ENCODE results near the gene PSMC3IP. TPM values are rescaled to one million over a fixed set of nuclear protein-coding genes. Genes with fewer than 3 reads are reported as not detected.
"Not testable (repeated sequence)": the region's sequence is repeated elsewhere in the genome, so short reads cannot be mapped to it uniquely, and the experiment has no call there.

PSMC3IP gene
- total and polyA plus RNA-seq, 4 donors, result 0.58 to 3.0 (median 1.1) TPM

DNA sequence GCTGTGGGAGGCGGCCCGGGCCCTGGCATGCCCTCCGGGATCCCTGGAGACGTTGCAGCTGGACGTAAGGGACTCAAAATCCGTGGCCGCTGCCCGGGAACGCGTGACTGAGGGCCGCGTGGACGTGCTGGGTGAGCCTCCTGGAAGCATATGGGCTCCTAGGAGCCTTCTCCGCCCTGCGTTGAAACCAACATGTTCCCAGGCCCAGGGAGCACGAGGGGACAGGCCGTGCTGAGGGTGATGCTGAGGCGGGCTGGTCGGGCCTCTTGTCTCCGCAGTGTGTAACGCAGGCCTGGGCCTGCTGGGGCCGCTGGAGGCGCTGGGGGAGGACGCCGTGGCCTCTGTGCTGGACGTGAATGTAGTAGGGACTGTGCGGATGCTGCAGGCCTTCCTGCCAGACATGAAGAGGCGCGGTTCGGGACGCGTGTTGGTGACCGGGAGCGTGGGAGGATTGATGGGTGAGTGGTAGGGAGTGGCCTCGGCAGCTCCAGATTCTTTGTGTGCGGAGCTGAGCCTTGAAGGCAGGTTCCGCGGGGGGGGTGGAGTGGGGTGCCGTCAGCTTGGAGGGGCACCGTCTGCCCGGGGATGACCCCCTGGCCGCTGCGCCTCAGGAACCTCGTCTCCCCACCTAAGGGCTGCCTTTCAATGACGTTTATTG, 24.2 kb downstream of the PSMC3IP start (continued):
- TF ChIP-seq HNF4G (IDR thresholded peaks at IDR 0.05), result no peak
- TF ChIP-seq RAD21 (IDR thresholded peaks at IDR 0.05), result no peak
- TF ChIP-seq RXRA (IDR thresholded peaks at IDR 0.05), result no peak
- no peak for TF ChIP-seq FOXA1 (IDR thresholded peaks at IDR 0.05)
- no peak for TF ChIP-seq MAX (IDR thresholded peaks at IDR 0.05)
- TF ChIP-seq YY1 (IDR thresholded peaks at IDR 0.05), result no peak

GRCh38 chr17:42552736-42553135, 24.8 kb downstream of the PSMC3IP start, which contains the start of gene HSD17B1:
Gene HSD17B1 (plus strand): TSS chr17:42552923. CDS start chr17:42552934, 11 bp downstream.
- peak within 1 kb of the TSS in 2 of 3 donors; percentile 71 for H3K4me3 ChIP-seq (ENCODE audit: low read depth in 1 of 3, low read length in 3 of 3)
- not testable (repeated sequence) for DNase-seq (ENCODE audit: low spot score); H3K27me3 ChIP-seq (ENCODE audit: control insufficient read depth in 4 of 4, insufficient read depth in 4 of 4, low read length in 3 of 4); H3K36me3 ChIP-seq (ENCODE audit: control insufficient read depth in 4 of 4, insufficient read depth in 3 of 4, low read depth in 1 of 4, low read length in 3 of 4); H3K9ac ChIP-seq (ENCODE audit: low read depth in 1 of 2, low read length in 2 of 2); H3K9me3 ChIP-seq (ENCODE audit: control insufficient read depth in 4 of 4, low read length in 3 of 4)
- peak within 1 kb of the TSS; percentile 88 to 93 for H3K27ac ChIP-seq (ENCODE audit: low read depth in 1 of 2, low read length in 2 of 2)
- 95% methylated on average over 15 of the region's 15 CpGs for WGBS
- peaks cover 5 to 31% (median 18%) of the 10 kb centered on the region in 4 donors for H3K4me1 ChIP-seq (ENCODE audit: control insufficient read depth in 4 of 4, insufficient read depth in 4 of 4, low read length in 3 of 4)

DNA sequence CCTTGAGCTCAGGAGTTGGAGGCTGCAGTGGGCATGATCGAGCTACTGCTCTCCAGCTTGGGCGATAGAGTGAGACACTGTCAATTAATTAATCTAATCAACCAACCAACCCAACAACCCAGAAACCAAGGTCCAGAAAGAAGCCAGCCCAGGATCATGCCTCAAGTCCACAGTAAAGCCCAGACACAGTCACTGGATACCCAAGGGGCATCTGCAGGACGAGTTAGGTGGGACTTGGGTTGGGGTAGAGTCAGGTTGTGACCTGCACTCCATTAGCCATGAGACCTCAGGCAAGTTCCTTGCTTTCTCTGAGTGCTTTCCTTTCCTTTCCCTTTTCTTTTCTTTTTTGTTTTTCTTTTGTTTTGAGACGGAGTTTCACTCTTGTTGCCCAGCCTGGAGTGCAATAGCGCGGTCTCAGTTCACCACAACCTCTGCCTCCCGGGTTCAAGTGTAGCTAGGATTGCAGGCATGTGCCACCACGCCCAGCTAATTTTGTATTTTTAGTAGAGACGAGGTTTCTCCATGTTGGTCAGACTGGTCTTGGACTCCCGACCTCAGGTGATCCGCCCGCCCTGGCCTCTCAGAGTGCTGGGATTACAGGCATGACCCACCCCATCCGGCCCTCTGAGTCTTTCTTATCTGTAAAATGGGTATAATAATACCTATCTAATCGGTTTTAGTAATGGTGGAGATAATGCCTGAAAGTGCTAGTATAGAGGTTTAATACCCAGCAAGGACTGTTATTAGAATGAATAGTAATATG, 28.4 kb downstream of the PSMC3IP start:
- TF ChIP-seq TAF1 (conservative IDR thresholded peaks at IDR 0.05), result no peak
- TF ChIP-seq EGR1 (IDR thresholded peaks at IDR 0.05; ENCODE audit: low read depth in 2 of 2), result no peak
- TF ChIP-seq FOXA1 (IDR thresholded peaks at IDR 0.05), result no peak
- TF ChIP-seq GABPA (IDR thresholded peaks at IDR 0.05 in 1 of 2, conservative IDR thresholded peaks at IDR 0.05 in 1 of 2), result no peak
- TF ChIP-seq, protein P1, sequence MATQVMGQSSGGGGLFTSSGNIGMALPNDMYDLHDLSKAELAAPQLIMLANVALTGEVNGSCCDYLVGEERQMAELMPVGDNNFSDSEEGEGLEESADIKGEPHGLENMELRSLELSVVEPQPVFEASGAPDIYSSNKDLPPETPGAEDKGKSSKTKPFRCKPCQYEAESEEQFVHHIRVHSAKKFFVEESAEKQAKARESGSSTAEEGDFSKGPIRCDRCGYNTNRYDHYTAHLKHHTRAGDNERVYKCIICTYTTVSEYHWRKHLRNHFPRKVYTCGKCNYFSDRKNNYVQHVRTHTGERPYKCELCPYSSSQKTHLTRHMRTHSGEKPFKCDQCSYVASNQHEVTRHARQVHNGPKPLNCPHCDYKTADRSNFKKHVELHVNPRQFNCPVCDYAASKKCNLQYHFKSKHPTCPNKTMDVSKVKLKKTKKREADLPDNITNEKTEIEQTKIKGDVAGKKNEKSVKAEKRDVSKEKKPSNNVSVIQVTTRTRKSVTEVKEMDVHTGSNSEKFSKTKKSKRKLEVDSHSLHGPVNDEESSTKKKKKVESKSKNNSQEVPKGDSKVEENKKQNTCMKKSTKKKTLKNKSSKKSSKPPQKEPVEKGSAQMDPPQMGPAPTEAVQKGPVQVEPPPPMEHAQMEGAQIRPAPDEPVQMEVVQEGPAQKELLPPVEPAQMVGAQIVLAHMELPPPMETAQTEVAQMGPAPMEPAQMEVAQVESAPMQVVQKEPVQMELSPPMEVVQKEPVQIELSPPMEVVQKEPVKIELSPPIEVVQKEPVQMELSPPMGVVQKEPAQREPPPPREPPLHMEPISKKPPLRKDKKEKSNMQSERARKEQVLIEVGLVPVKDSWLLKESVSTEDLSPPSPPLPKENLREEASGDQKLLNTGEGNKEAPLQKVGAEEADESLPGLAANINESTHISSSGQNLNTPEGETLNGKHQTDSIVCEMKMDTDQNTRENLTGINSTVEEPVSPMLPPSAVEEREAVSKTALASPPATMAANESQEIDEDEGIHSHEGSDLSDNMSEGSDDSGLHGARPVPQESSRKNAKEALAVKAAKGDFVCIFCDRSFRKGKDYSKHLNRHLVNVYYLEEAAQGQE (IDR thresholded peaks at IDR 0.05), result no peak
- TF ChIP-seq SP1 (IDR thresholded peaks at IDR 0.05), result no peak
- no peak for TF ChIP-seq HNF4G (IDR thresholded peaks at IDR 0.05)
- no peak for TF ChIP-seq RAD21 (IDR thresholded peaks at IDR 0.05)
- no peak overlapping the region for H3K27ac ChIP-seq (ENCODE audit: low read depth in 1 of 2, low read length in 2 of 2)
- peak overlapping the region in 1 of 2 donors; percentile 14 for H3K9ac ChIP-seq (ENCODE audit: low read depth in 1 of 2, low read length in 2 of 2)
- peaks cover 11 to 44% (median 29%) of the 10 kb centered on the region in 4 donors for H3K4me1 ChIP-seq (ENCODE audit: control insufficient read depth in 4 of 4, insufficient read depth in 4 of 4, low read length in 3 of 4)
- DNase-seq (ENCODE audit: low spot score), result no peak
- no peaks in the 10 kb centered on the region for H3K27me3 ChIP-seq (ENCODE audit: control insufficient read depth in 4 of 4, insufficient read depth in 4 of 4, low read length in 3 of 4)
- H3K36me3 ChIP-seq (ENCODE audit: control insufficient read depth in 4 of 4, insufficient read depth in 3 of 4, low read depth in 1 of 4, low read length in 3 of 4), result no peaks in the 10 kb centered on the region
- 82% methylated on average over 14 of the region's 14 CpGs for WGBS
- H3K4me3 ChIP-seq (ENCODE audit: low read depth in 1 of 3, low read length in 3 of 3), result no peak overlapping the region
- H3K9me3 ChIP-seq (ENCODE audit: control insufficient read depth in 4 of 4, low read length in 3 of 4), result no peaks in the 10 kb centered on the region
